Activated naive CD4-positive, alpha-beta T cell treated with anti-CD3 and anti-CD28 coated beads for 36 hours (primary cell): ENCODE measurements around the gene LTBP2. TPM values are rescaled to one million over a fixed set of nuclear protein-coding genes. Genes with fewer than 3 reads are reported as not detected.

Experiments
- CTCF ChIA-PET: fragments of 350-600 bp; sonication (Branson Sonifier 250); formaldehyde crosslinking; loops from one replicate; lab custom pipeline; 2021; ENCODE audit warnings: antibody characterized with exemption; lab: Charles Lee
- DNase-seq: peaks from one replicate; pipeline ENCODE4 v3.0.0-alpha.2; 2020
- H3K27ac Mint-ChIP-seq: one replicate; pipeline ENCODE4 v1.8.0; 2021; ENCODE audit warnings: mild to moderate bottlenecking, mixed read lengths
- H3K27me3 Mint-ChIP-seq: one replicate; pipeline ENCODE4 v1.8.0; 2021; ENCODE audit warnings: low read depth, mixed read lengths
- H3K36me3 Mint-ChIP-seq: one replicate; pipeline ENCODE4 v1.8.0; 2021; ENCODE audit warnings: low read depth, mixed read lengths
- H3K4me1 Mint-ChIP-seq: one replicate; pipeline ENCODE4 v1.8.0; 2021; ENCODE audit warnings: low read depth, mixed read lengths
- H3K4me3 Mint-ChIP-seq: one replicate; pipeline ENCODE4 v1.8.0; 2021; ENCODE audit warnings: mild to moderate bottlenecking, moderate library complexity, mixed read lengths
- H3K9me3 Mint-ChIP-seq: one replicate; pipeline ENCODE4 v1.8.0; 2021; ENCODE audit warnings: mixed read lengths
- intact Hi-C: fragments of 100-400 bp; cut with micrococcal nuclease; formaldehyde crosslinking; loops from one replicate; pipeline ENCODE4 v1.15.1; 2023
- total RNA-seq, 2 experiments: library from RNA; stranded (reverse); gene quantifications; one replicate each; pipeline ENCODE4 v1.2.3, GENCODE V29; 2021

Gene LTBP2
- total RNA-seq, 2 experiments from 2014 or later = 0.32 to 0.55 TPM

DNA sequence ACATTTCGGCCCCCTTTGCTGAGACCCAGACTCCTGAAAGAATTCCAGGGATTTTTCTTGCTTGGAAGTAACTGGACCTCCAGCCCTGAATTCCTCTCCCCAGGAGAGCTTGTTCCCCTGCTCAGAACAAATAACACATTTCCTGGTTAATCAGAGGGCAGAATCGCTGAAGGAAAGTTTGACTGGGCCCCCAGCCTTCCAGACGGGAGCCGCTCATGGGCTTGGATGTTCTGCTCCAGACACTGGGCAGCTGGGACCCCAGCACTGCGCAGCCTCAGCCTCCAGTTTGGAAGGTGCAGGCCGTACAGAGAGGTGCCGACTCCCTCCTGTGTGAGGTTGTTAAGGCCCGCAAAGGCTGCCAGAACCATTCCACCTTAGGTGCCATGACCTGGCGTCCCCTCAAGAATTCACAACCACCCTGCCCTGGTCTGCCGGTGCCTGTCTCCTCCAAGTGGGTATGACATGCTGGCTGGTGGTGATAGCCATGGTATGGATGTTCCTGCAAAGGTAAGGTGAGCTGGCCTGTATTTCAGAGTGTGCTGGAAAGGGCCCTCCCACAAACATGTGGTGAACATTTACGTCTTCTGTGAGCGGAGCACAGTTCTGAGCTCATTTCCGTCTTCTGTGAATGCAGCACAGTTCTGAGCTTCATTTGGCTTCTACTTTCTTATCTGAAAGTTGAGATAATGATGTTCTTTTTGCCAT is 5.1 kb upstream of the LTBP2 start:
- intact Hi-C loops = no loop called here
- peaks cover 62% of the 10 kb centered on the region for H3K4me1 Mint-ChIP-seq
- H3K9me3 Mint-ChIP-seq = no peaks in the 10 kb centered on the region
- DNase-seq = no peak
- H3K27me3 Mint-ChIP-seq = peaks cover 4% of the 10 kb centered on the region
- CTCF ChIA-PET = interaction anchor here (0.6 to 3.4 kb wide), 3 partner anchors 8 to 262 kb away, joined by 3 to 30 read pairs (median 5); no protein-coding TSS in a partner anchor
- H3K4me3 Mint-ChIP-seq = no peak overlapping the region
- no peak overlapping the region for H3K27ac Mint-ChIP-seq
- H3K36me3 Mint-ChIP-seq = no peaks in the 10 kb centered on the region

DNA sequence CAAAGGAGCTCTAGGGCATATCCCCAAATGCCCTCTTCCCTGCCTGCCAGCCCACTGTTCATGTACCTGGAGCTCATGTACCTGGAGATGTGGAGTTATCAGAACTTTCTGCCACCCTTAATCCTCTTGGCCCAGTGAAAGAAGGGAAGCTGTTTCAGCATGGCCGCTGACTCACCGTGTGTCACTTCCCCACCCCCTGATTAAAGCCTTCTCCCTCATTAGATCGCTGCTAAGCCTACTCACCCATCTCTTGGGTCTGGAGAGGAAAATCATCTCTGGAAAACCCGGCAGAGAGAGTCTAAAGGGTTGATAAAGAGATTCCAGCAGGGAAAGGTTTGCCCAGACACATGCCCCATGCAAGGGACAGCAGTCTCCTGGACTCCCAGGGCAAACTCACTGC is 4.5 kb upstream of the LTBP2 start:
- Mint-ChIP-seq H3K9me3 (no peaks in the 10 kb centered on the region), H3K4me1 (peaks cover 62% of the 10 kb centered on the region), H3K27ac (peak overlapping the region; percentile 14), H3K4me3 (no peak overlapping the region), H3K36me3 (no peaks in the 10 kb centered on the region), H3K27me3 (peaks cover 4% of the 10 kb centered on the region)
- intact Hi-C loops = no loop called here
- CTCF ChIA-PET = interaction anchor here (0.7 to 3.4 kb wide), 3 partner anchors 7 to 1254 kb away, joined by 3 to 30 read pairs (median 5); no protein-coding TSS in a partner anchor
- peak; percentile 53 for DNase-seq

DNA sequence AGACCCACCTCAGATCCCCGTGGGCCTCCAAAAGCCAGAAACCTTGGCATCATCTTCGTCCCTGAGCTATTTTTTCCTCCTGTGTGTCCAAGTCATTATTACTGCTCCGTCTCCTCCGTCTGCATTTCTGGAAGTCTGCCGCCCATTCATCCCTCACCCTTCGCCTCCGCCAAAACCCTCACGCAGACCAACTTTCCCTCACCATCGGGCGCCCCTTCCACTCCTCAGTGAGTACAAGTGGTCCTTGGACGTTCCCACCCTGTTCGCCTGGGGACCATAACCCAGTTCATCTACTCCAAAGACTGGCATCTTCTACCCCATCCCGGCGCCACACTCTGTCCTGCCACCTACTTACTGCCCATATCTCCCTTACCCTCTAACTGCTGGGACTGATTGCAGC is 3.7 kb upstream of the LTBP2 start:
- Mint-ChIP-seq H3K27me3 (peaks cover 9% of the 10 kb centered on the region), H3K4me3 (no peak overlapping the region), H3K9me3 (no peaks in the 10 kb centered on the region), H3K4me1 (peaks cover 60% of the 10 kb centered on the region), H3K36me3 (no peaks in the 10 kb centered on the region), H3K27ac (no peak overlapping the region)
- intact Hi-C loops = no loop called here
- CTCF ChIA-PET = interaction anchor here (0.6 to 1.5 kb wide), 5 partner anchors 27 to 330 kb away, joined by 3 to 5 read pairs (median 3); no protein-coding TSS in a partner anchor
- DNase-seq = no peak

DNA sequence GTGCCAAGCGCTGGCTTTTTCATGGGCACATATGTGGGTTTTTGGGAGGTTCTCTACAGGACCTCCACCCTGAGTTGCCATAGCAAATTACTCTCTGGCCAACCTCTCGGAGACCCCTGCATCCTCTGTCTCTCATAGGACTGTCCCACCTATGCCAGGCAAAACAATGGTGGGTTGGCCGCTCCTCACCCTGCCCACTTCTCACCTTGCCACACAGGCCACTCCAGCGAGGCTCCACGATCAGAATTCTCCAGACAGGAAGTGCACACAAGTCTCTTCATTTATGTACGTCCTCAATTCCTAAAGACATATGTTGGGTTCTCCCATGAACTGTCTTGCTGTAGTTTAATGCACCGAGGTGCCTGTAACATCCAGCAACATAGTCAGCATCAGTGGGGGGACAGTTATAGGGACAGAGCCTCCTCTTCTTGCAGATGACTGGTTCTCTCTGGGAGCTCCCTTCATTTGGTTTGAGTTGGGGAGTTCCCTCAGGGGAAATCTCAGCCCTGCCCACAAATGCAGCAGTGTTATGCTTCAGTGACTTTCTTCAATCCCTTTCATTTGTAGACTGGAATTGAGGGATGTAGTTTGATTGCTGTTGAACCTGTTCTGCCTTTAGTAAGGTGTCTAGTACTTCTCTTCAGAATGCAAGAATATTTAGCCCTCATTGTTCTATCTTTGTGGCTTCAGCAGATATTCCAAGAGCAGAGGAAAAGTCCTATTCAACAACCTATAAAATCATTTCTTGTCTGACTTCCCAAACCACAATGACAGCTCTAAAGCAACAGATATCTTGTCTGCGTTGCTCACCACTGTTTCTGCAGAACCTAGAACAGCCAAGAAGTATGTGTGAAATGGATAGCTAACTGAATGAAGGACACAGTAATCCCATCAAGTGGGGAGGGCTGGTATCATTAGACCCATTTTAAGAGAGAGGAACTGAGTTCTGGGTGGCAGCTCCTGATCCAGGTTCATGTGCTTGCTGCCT is 2.8 kb upstream of the LTBP2 start:
- Mint-ChIP-seq H3K9me3 (no peaks in the 10 kb centered on the region), H3K27ac (no peak overlapping the region), H3K4me3 (no peak overlapping the region), H3K36me3 (no peaks in the 10 kb centered on the region), H3K4me1 (peaks cover 51% of the 10 kb centered on the region), H3K27me3 (peaks cover 14% of the 10 kb centered on the region)
- DNase-seq = peak; percentile 56
- CTCF ChIA-PET = interaction anchor here (0.6 to 1.2 kb wide), 3 partner anchors 28 to 406 kb away, joined by 3 read pairs; no protein-coding TSS in a partner anchor
- intact Hi-C loops = no loop called here

DNA sequence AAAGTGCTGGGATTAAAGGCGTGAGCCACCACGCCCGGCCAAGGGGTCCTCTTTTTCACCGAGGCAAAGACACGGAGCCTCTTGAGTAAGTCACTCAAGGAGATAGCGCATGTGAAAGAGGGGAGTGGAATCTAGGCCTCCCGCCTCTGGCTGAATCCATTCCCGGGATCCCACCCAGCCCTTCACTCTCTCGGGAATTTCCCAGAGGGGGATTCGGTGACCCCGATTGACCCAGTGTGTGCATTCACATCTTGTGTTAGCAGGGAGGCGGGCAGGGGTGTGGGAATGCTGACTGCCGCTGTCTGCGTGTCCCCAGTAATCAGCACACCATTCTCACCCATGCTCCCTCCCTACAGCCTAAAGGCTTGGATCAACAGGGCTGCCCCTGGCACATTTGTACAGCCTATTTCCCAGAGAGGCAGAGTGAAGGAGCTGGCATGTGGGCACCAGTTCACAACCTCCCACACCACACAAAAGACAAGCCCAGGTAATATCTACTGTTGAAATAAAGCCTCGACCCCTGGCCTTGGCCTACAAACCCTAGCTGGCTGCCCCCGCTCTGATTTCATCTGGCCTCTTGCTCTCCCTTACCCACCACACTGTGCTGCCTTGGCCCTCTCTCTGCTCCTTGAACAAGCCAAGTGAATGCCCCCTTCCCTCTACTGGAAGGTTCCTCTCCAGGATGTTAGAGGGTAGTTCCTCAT is 1.3 kb upstream of the LTBP2 start:
- Mint-ChIP-seq H3K27ac (no peak overlapping the region), H3K4me1 (peaks cover 48% of the 10 kb centered on the region), H3K27me3 (peaks cover 14% of the 10 kb centered on the region), H3K9me3 (no peaks in the 10 kb centered on the region), H3K36me3 (no peaks in the 10 kb centered on the region), H3K4me3 (peak overlapping the region; percentile 10)
- CTCF ChIA-PET = interaction anchor here (0.7 to 2.7 kb wide), 13 partner anchors 8 to 250 kb away, joined by 3 to 11 read pairs (median 4); no protein-coding TSS in a partner anchor
- no peak for DNase-seq
- intact Hi-C loops = no loop called here

DNA sequence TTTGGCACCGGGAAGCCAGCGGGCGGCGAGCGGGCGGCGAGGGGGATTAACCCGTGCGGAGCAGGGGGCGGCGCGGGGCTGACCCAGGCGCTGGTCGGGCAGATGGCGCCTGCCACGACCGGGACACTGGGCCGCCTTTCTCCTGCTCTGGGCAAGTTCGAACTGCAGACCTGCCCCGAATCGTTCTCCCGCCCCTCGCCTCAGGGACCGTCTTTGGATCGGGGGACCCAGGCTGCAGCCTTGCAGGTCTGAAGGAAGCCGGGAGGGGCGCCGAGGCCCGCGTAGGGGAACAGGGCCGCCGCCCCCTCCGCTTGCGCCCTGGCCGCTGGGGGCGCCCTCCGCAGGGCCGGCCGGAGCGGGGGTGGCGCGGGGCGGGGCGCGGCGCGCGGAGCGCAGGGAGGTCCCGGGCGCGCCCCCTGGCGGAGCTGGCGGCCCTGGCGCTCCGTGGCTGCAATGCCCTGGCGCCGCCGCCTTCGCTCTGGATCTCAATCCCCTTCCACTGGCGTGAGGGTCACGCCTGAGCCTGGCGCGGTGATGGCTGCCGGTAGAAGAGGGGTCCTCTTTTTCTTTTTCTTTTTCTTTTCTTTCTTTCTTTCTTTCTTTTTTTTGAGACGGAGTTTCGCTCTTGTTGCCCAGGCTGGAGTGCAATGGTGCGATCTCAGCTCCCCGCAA is 449 bp upstream of the LTBP2 start:
- Mint-ChIP-seq H3K4me1 (peaks cover 40% of the 10 kb centered on the region), H3K9me3 (no peaks in the 10 kb centered on the region), H3K4me3 (peak overlapping the region; percentile 62), H3K27me3 (peaks cover 14% of the 10 kb centered on the region), H3K27ac (no peak overlapping the region), H3K36me3 (no peaks in the 10 kb centered on the region)
- peak; percentile 77 for DNase-seq
- CTCF ChIA-PET = interaction anchor here (0.7 to 2.7 kb wide), 24 partner anchors 9 to 249 kb away, joined by 3 to 11 read pairs (median 3); partner anchors contain the start of gene YLPM1
- intact Hi-C loops = loop anchor here (1.0 kb wide), 1 partner anchor 119 kb away; the partner anchor contains the start of genes ISCA2 and NPC2

DNA sequence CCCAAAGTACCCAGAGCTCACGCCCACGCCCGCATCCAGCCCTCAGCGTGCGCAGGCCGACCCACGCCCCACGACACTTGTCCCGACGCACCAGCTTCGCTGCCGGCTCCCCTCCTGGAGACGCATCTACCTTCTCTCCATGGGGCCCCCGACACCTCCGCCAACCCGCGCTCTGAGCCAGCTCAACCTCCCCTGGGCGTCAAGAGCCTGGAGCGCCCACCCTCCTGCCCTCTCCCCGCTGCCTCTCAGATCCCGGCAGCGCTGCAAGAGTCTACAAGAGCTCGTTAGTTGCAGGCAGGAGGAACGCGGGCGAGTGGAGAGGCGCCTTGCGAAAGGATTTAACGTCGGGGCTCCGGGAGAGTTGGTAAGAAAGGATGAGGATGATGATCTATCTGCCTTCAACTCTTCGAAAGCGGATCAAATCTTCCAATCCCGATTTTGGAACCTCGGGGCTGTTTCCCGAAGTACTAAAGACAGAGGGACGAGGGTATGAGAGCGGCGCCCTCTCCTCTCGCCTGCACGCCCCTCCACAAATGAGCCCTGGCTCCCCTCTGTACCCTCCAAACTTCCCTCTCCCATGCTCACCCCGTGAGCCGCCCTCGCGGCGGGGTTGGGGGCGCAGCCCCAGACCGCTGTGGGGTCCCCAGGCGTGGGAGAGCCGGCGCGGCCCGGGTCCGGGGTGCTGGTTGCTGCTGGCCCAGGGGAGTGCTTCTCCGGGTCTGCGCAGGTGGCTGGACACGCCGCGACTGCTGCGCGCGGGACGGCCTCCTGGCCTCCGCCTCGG is 979 bp downstream of the LTBP2 start:
- DNase-seq = no peak
- intact Hi-C loops = no loop called here
- Mint-ChIP-seq H3K27me3 (peaks cover 14% of the 10 kb centered on the region), H3K4me1 (peaks cover 35% of the 10 kb centered on the region), H3K4me3 (peak overlapping the region; percentile 38), H3K36me3 (no peaks in the 10 kb centered on the region), H3K27ac (no peak overlapping the region), H3K9me3 (no peaks in the 10 kb centered on the region)
- CTCF ChIA-PET = interaction anchor here (0.6 to 2.9 kb wide), 18 partner anchors 9 to 477 kb away, joined by 3 to 14 read pairs (median 3); partner anchors contain the start of genes ISCA2 and YLPM1

DNA sequence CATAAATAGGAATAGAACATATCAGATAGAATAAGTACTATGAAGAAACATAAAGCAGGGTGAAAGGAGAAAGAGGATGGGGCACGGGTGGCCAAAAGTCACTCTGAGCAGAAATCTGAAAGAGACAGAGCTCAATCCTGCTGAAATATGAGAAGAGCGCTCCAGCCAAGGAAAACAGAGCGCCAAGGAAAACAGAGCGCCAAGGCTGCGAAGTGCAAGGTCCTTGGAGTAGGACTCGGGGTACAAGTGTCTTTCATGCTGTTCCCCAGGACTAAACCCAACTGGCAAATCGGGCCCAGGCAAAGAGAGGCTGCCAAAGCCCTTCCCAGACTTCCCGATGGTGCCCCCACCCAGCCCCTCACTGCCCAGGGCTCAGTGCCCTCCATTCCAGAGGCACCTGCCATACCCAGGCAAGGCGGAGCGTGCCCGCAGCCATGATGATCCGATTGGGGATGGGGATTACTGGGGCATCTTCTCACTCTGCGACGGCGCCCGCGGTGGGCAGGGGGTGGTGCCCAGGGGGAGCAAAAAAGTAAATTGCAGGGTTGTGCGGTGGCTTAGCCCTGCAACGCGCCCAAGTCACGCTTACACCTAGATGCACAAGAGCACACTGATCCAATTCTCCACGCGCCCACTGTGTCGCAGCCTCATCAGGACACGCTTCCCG is 1.7 kb downstream of the LTBP2 start:
- intact Hi-C loops = no loop called here
- Mint-ChIP-seq H3K4me1 (peaks cover 28% of the 10 kb centered on the region), H3K27me3 (peaks cover 13% of the 10 kb centered on the region), H3K9me3 (no peaks in the 10 kb centered on the region), H3K4me3 (peak overlapping the region; percentile 38), H3K36me3 (no peaks in the 10 kb centered on the region), H3K27ac (no peak overlapping the region)
- no peak for DNase-seq
- CTCF ChIA-PET = interaction anchor here (0.7 to 2.9 kb wide), 13 partner anchors 8 to 478 kb away, joined by 3 to 30 read pairs (median 5); no protein-coding TSS in a partner anchor

DNA sequence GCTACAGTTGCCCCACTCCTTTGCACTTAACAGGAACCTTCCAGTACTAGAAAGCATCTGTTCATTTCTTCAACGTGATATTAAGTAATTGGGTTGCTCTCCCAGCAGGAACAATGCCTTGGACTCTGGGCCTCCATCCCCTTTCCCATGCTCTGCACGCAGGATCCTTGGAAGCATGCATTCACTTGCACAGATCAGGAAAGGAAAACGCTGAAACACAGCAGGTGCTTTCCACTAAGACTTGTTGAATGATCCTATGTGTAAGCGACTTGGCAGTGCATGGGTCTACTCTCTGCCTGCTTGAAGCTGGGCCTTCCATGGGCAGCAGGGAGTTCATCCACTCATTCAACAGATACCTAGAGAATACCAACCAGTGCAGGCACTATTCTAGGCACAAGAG is 2.3 kb downstream of the LTBP2 start:
- H3K27me3 Mint-ChIP-seq = peaks cover 13% of the 10 kb centered on the region
- intact Hi-C loops = loop anchor here (1.0 to 2.0 kb wide), 9 partner anchors 25 to 693 kb away; partner anchors contain the start of genes AREL1, FCF1 and YLPM1
- no peaks in the 10 kb centered on the region for H3K36me3 Mint-ChIP-seq
- H3K4me1 Mint-ChIP-seq = peaks cover 22% of the 10 kb centered on the region
- CTCF ChIA-PET = interaction anchor here (0.6 to 2.9 kb wide), 27 partner anchors 8 to 479 kb away, joined by 3 to 30 read pairs (median 4); no protein-coding TSS in a partner anchor
- DNase-seq = no peak
- no peak overlapping the region for H3K27ac Mint-ChIP-seq
- H3K9me3 Mint-ChIP-seq = no peaks in the 10 kb centered on the region
- H3K4me3 Mint-ChIP-seq = no peak overlapping the region
